ENCODE measurements around the gene RAB15. TPM values are rescaled to one million over a fixed set of nuclear protein-coding genes. Genes with fewer than 3 reads are reported as not detected.

The RAB15 gene
- polyA plus RNA-seq, 1 donor (not counting 4 experiments of a cell fraction or from before 2014, with no cell fraction given): 2.1 TPM

- TF ChIP-seq EZH2 (IDR thresholded peaks at IDR 0.05; ENCODE audit: low read length) (no peak), CTCF (optimal IDR thresholded peaks at IDR 0.05 in 1 of 3, IDR thresholded peaks at IDR 0.05 in 1 of 3, conservative IDR thresholded peaks at IDR 0.05 in 1 of 3; ENCODE audit: extremely low read depth in 1 of 3, insufficient read depth in 2 of 3, low read length in 3 of 3) (no peak)
Observed at GRCh38 chr14:65002586-65003210, 30.6 kb upstream of the RAB15 start.

GRCh38 chr14:65001723-65002122 lies 29.6 kb upstream of the RAB15 start:
- Histone ChIP-seq H3K9ac (ENCODE audit: control insufficient read depth, extremely low read depth, insufficient read depth, low read length) (no peak overlapping the region), H4K20me1 (ENCODE audit: control insufficient read depth, extremely low read depth, insufficient read depth, low read length) (no peaks in the 10 kb centered on the region)
- TF ChIP-seq CTCF (optimal IDR thresholded peaks at IDR 0.05 in 1 of 3, IDR thresholded peaks at IDR 0.05 in 1 of 3, conservative IDR thresholded peaks at IDR 0.05 in 1 of 3; ENCODE audit: extremely low read depth in 1 of 3, insufficient read depth in 2 of 3, low read length in 3 of 3): no peak
- no peak for TF ChIP-seq EZH2 (IDR thresholded peaks at IDR 0.05; ENCODE audit: low read length)

More at GRCh38 chr14:65002586-65003210, 30.6 kb upstream of the RAB15 start:
- H3K4me3 ChIP-seq (ENCODE audit: control insufficient read depth in 2 of 3, extremely low read depth in 1 of 3, insufficient read depth in 2 of 3, low read depth in 1 of 3, low read length in 3 of 3): no peak overlapping the region
- H3K9me3 ChIP-seq (ENCODE audit: control insufficient read depth, low read depth, low read length): no peaks in the 10 kb centered on the region
- no peaks in the 10 kb centered on the region for H4K20me1 ChIP-seq (ENCODE audit: control insufficient read depth, extremely low read depth, insufficient read depth, low read length)
- peaks cover 31% of the 10 kb centered on the region for H3K4me1 ChIP-seq (ENCODE audit: control insufficient read depth, extremely low read depth, insufficient read depth, low read length)
- H3K4me2 ChIP-seq (ENCODE audit: control insufficient read depth, extremely low read depth, insufficient read depth, low read depth, low read length): no peak overlapping the region
- H3K79me2 ChIP-seq (ENCODE audit: control insufficient read depth, insufficient read depth, low read length): no peaks in the 10 kb centered on the region
- dilution Hi-C loops (cut with MboI; ENCODE audit: extremely low pct_ligation_motif_present, low sequenced_read_pairs): no loop called here
- no peaks in the 10 kb centered on the region for H3K27me3 ChIP-seq (ENCODE audit: control insufficient read depth, extremely low read depth, insufficient read depth, low read length)
- no peak overlapping the region for H2AFZ ChIP-seq (ENCODE audit: control insufficient read depth, low read length)
- H3K9ac ChIP-seq (ENCODE audit: control insufficient read depth, extremely low read depth, insufficient read depth, low read length): no peak overlapping the region
- H3K9me1 ChIP-seq (ENCODE audit: control insufficient read depth, extremely low read depth, insufficient read depth, low read length): no peaks in the 10 kb centered on the region
- no peak overlapping the region for H3K27ac ChIP-seq (ENCODE audit: control insufficient read depth, insufficient read depth, low read length)
- DNase-seq (ENCODE audit: low read depth, low spot score) (no peak), FAIRE-seq (no peak)
- no peaks in the 10 kb centered on the region for H3K36me3 ChIP-seq (ENCODE audit: control insufficient read depth in 2 of 2, extremely low read depth in 1 of 2, insufficient read depth in 2 of 2, low read length in 2 of 2)

More at GRCh38 chr14:65001723-65002122, 29.6 kb upstream of the RAB15 start:
- Histone ChIP-seq H3K4me2 (ENCODE audit: control insufficient read depth, extremely low read depth, insufficient read depth, low read depth, low read length) (no peak overlapping the region), H3K36me3 (ENCODE audit: control insufficient read depth in 2 of 2, extremely low read depth in 1 of 2, insufficient read depth in 2 of 2, low read length in 2 of 2) (no peaks in the 10 kb centered on the region), H3K4me3 (ENCODE audit: control insufficient read depth in 2 of 3, extremely low read depth in 1 of 3, insufficient read depth in 2 of 3, low read depth in 1 of 3, low read length in 3 of 3) (no peak overlapping the region), H3K79me2 (ENCODE audit: control insufficient read depth, insufficient read depth, low read length) (no peaks in the 10 kb centered on the region), H3K9me1 (ENCODE audit: control insufficient read depth, extremely low read depth, insufficient read depth, low read length) (no peaks in the 10 kb centered on the region), H2AFZ (ENCODE audit: control insufficient read depth, low read length) (no peak overlapping the region), H3K4me1 (ENCODE audit: control insufficient read depth, extremely low read depth, insufficient read depth, low read length) (peaks cover 40% of the 10 kb centered on the region), H3K27ac (ENCODE audit: control insufficient read depth, insufficient read depth, low read length) (no peak overlapping the region), H3K27me3 (ENCODE audit: control insufficient read depth, extremely low read depth, insufficient read depth, low read length) (no peaks in the 10 kb centered on the region), H3K9me3 (ENCODE audit: control insufficient read depth, low read depth, low read length) (no peaks in the 10 kb centered on the region)
- DNase-seq (ENCODE audit: low read depth, low spot score) (no peak), FAIRE-seq (no peak)
- dilution Hi-C loops (cut with MboI; ENCODE audit: extremely low pct_ligation_motif_present, low sequenced_read_pairs): no loop called here

Measured in keratinocyte (primary cell).